ENCODE measurements around the gene HTR1B.

GRCh38 chr6:77463308-77463860, at the start of gene HTR1B:
- TF ChIP-seq CTCF (IDR thresholded peaks at IDR 0.05) (no peak), POLR2A (IDR thresholded peaks at IDR 0.05) (no peak)
